Adrenal gland (tissue), 5 donors: ENCODE data around the gene EXOSC2.

Experiments
- POLR2A ChIP-seq, 2 donors: fragments of 450-650 bp; IDR thresholded peaks; one replicate each; pipeline ENCODE4 v1.6.1; 2017; ENCODE audit warnings: antibody characterized with exemption in 2 of 2, mild to moderate bottlenecking in 2 of 2, moderate library complexity in 1 of 2
- TF ChIP-seq, protein P1 (sequence below), 6 experiments: fragments of 450-650 bp in 4 of 6; fragments of 200-600 bp in 2 of 6; sonication (generic) in 1 of 6; IDR thresholded peaks; 1 replicate in 5 of 6; 2 replicates in 1 of 6; pipeline versions ENCODE4 v1.5.1 to v1.8.0; 2016 to 2021; ENCODE audit warnings: antibody characterized with exemption in 6 of 6, mild to moderate bottlenecking in 2 of 6, moderate library complexity in 1 of 6
- donor health status: DM: no; HTN: no; CAD: no.

DNA sequence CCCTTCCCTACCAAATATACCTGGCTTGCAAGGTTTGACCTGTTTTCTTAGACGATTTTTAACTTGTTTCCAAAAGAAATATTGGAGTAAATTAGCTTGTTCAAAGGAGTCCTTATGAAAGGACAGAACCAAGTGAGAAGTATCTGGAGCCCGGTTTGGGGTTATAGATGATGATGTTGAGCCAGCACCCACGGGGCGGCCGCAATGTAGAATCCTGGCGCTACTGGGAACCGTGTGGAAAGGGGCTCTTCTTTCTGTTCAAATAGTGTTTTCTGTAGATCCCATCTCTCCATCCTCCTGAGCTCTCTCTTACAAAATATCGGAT is 517 bp upstream of the EXOSC2 start:
- TF ChIP-seq, protein P1, sequence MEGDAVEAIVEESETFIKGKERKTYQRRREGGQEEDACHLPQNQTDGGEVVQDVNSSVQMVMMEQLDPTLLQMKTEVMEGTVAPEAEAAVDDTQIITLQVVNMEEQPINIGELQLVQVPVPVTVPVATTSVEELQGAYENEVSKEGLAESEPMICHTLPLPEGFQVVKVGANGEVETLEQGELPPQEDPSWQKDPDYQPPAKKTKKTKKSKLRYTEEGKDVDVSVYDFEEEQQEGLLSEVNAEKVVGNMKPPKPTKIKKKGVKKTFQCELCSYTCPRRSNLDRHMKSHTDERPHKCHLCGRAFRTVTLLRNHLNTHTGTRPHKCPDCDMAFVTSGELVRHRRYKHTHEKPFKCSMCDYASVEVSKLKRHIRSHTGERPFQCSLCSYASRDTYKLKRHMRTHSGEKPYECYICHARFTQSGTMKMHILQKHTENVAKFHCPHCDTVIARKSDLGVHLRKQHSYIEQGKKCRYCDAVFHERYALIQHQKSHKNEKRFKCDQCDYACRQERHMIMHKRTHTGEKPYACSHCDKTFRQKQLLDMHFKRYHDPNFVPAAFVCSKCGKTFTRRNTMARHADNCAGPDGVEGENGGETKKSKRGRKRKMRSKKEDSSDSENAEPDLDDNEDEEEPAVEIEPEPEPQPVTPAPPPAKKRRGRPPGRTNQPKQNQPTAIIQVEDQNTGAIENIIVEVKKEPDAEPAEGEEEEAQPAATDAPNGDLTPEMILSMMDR (IDR thresholded peaks at IDR 0.05): no peak
- TF ChIP-seq POLR2A (IDR thresholded peaks at IDR 0.05): no peak
